Common myeloid progenitor, CD34-positive (primary cell): ENCODE results near the gene RBP4.
A peak's percentile ranks its signal among the peaks of the same experiment; 100 is the strongest.

Experiments used
- CTCF ChIA-PET: fragments of 350-600 bp; sonication (Branson Sonifier 250); formaldehyde crosslinking; loops from one replicate; lab custom pipeline; 2021; ENCODE audit warnings: antibody characterized with exemption; lab: Charles Lee
- POLR2A ChIA-PET: fragments of 350-600 bp; sonication (Branson Sonifier 250); formaldehyde crosslinking; loops from one replicate; lab custom pipeline; 2021; ENCODE audit warnings: antibody characterized with exemption; lab: Charles Lee
- DNase-seq, 3 donors: peaks; one replicate each; pipeline versions ENCODE4 v3.0.0 to v3.0.0-alpha.2; 2013
- H3K27ac ChIP-seq, 2 experiments: 1 replicate in 1 of 2; 2 replicates in 1 of 2; pipeline ENCODE4 v1.7.0; 2013; ENCODE audit warnings: inconsistent platforms in 2 of 2, low read length in 2 of 2, mild to moderate bottlenecking in 2 of 2, low read depth in 1 of 2, moderate library complexity in 1 of 2; ENCODE audit not compliant: severe bottlenecking in 2 of 2, insufficient read depth in 1 of 2, poor library complexity in 1 of 2
- H3K27me3 ChIP-seq, 5 experiments: replicated peaks in 2 of 5; 1 replicate in 3 of 5; 2 replicates in 2 of 5; pipeline versions ENCODE4 v1.6.1 to v1.7.0; 2013; ENCODE audit warnings: low read length in 4 of 5, mild to moderate bottlenecking in 2 of 5, moderate library complexity in 2 of 5, inconsistent platforms in 1 of 5; ENCODE audit not compliant: insufficient read depth in 5 of 5, control insufficient read depth in 4 of 5
- H3K36me3 ChIP-seq, 4 experiments: 1 replicate in 2 of 4; 2 replicates in 2 of 4; pipeline versions ENCODE4 v1.6.1 to v1.7.0; 2013; ENCODE audit warnings: low read length in 3 of 4, control low read depth in 1 of 4, mild to moderate bottlenecking in 1 of 4; ENCODE audit not compliant: control insufficient read depth in 4 of 4, insufficient read depth in 4 of 4
- H3K4me1 ChIP-seq, 4 experiments: 1 replicate in 3 of 4; 2 replicates in 1 of 4; pipeline versions ENCODE4 v1.6.1 to v1.7.1; 2013; ENCODE audit warnings: low read length in 3 of 4, mild to moderate bottlenecking in 3 of 4, control low read depth in 1 of 4, inconsistent platforms in 1 of 4, moderate library complexity in 1 of 4; ENCODE audit not compliant: control insufficient read depth in 4 of 4, insufficient read depth in 4 of 4; ENCODE audit errors: control extremely low read depth in 1 of 4
- H3K4me3 ChIP-seq, 7 experiments: 1 replicate in 4 of 7; 2 replicates in 3 of 7; pipeline versions ENCODE4 v1.5.1 to v1.7.0; 2013; ENCODE audit warnings: mild to moderate bottlenecking in 7 of 7, low read length in 6 of 7, moderate library complexity in 6 of 7, inconsistent platforms in 2 of 7, low read depth in 2 of 7, control low read depth in 1 of 7; ENCODE audit not compliant: insufficient read depth in 4 of 7, control insufficient read depth in 1 of 7; ENCODE audit errors: extremely low read depth in 1 of 7
- H3K9me3 ChIP-seq, 5 experiments: 1 replicate in 4 of 5; 2 replicates in 1 of 5; pipeline versions ENCODE4 v1.6.1 to v1.7.1; 2013; ENCODE audit warnings: low read length in 4 of 5, mild to moderate bottlenecking in 2 of 5, inconsistent platforms in 1 of 5, low read depth in 1 of 5, moderate library complexity in 1 of 5; ENCODE audit not compliant: control insufficient read depth in 4 of 5, insufficient read depth in 2 of 5; ENCODE audit errors: control extremely low read depth in 1 of 5
- whole genome bisulfite sequencing: methylation state at CpG from one replicate; pipeline ENCODE4 v1.1.5; 2013; ENCODE audit not compliant: insufficient coverage; 5-methylcytosine and 5-hydroxymethylcytosine counted together

Gene RBP4

DNA sequence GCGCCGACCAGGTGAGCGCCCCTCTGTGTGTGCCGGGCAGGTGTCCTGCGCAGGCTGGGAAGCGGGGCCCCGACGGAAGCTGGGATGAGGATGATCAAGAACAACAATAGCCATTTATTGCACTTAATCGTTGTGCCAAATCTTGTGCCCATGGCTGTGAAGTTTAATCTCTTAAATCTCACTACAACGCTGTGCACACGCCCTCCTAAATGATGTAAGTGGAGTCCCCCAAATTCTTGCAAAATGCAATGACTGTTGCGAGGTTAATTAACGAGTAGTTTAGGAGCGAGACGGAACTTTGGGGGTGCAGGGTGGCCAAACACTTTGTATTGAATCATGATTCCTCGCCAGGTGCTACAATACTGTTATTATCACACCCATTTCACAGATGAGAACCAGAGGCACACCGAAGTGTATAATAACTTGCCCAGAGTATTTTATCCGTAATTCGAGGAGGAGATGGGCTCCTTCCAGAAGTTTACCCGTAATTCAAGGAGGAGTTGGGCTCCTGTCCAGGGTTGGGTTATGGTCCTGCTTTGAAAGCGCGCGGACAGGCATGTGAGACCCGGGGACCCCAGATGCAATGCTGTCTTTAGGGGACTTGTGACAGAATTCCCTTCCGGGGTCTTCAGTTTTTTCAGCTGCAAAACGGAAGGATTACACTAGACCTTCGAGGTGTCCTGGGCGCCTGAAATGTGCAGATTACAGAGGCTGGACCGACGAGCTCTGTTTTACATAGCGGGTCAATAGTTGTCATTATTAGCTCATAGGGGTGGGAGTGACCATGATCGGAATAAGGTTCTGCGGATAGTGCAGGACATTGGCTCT lies 33.5 kb downstream of the RBP4 start:
- peaks cover 0 to 54% (median 29%) of the 10 kb centered on the region in 5 experiments for H3K27me3 ChIP-seq

DNA sequence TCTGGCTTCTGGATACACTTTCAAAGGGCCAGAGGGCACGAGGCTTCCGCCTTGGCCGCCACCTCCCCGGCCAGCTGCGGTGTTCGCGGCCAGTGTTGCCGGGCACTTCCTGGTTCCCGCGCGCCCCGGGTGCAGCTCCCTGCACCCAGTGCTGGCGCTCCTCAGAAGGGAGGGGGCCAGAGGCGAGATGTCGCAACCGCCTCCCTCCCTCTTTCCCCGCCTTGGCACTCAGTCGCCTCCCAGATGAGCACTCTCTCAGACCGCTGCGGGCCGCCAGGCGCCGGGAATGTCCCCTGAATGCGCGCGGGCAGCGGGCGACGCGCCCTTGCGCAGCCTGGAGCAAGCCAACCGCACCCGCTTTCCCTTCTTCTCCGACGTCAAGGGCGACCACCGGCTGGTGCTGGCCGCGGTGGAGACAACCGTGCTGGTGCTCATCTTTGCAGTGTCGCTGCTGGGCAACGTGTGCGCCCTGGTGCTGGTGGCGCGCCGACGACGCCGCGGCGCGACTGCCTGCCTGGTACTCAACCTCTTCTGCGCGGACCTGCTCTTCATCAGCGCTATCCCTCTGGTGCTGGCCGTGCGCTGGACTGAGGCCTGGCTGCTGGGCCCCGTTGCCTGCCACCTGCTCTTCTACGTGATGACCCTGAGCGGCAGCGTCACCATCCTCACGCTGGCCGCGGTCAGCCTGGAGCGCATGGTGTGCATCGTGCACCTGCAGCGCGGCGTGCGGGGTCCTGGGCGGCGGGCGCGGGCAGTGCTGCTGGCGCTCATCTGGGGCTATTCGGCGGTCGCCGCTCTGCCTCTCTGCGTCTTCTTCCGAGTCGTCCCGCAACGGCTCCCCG lies 34.4 kb downstream of the RBP4 start, which contains the start of gene FFAR4:
TSS of gene FFAR4 (plus strand) at position 231 of the 842 bp plus-strand sequence. CDS start at position 287, 56 bp downstream.
- peaks cover 0 to 54% (median 29%) of the 10 kb centered on the region in 5 experiments for H3K27me3 ChIP-seq
- H3K36me3 ChIP-seq, result no peaks in the 10 kb centered on the region

More for the DNA sequence above, 33.5 kb downstream of the RBP4 start:
- ChIA-PET POLR2A (no interaction called here), CTCF (interaction anchor here (0.8 to 1.1 kb wide), 4 partner anchors 11 to 111 kb away, joined by 3 to 5 read pairs (median 4); no protein-coding TSS in a partner anchor)
- no peak for DNase-seq
- peaks cover 0 to 31% (median 25%) of the 10 kb centered on the region in 4 experiments for H3K4me1 ChIP-seq
- WGBS, result 20% methylated on average over 25 of the region's 33 CpGs
- no peaks in the 10 kb centered on the region for H3K9me3 ChIP-seq
- H3K36me3 ChIP-seq, result no peaks in the 10 kb centered on the region
- H3K4me3 ChIP-seq, result peak overlapping the region in 4 of 7 experiments; percentile 33 to 69 (median 54)
- no peak overlapping the region for H3K27ac ChIP-seq

DNA sequence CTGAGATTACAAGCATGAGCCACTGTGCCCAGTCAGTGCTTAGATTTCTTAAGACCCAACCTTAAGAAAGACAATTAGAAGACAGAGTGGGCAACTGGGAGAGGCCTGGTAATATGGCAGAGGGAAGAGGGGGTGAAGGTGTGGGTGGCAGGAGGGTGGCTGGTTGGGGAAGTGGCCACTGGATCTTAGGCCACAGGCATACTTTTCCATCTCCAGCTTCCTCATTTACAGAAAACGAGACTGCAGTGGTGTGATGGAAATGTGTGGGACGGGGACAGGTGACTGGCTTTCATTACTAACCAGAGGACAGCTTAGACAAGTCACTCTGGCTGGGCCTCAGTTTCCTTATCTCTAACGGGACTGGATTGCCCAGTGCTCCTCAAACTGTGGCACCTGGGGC lies 35.6 kb downstream of the RBP4 start:
- Histone ChIP-seq H3K27ac (no peak overlapping the region), H3K9me3 (no peaks in the 10 kb centered on the region), H3K27me3 (peaks cover 0 to 53% (median 29%) of the 10 kb centered on the region in 5 experiments), H3K4me1 (peaks cover 0 to 23% (median 17%) of the 10 kb centered on the region in 4 experiments), H3K4me3 (no peak overlapping the region), H3K36me3 (no peaks in the 10 kb centered on the region)
- ChIA-PET POLR2A (no interaction called here), CTCF (interaction anchor here (1.5 kb wide), 1 partner anchor 11 kb away, joined by 6 read pairs; no protein-coding TSS in a partner anchor)
- 89% methylated on average over 2 of the region's 3 CpGs for WGBS
- peak in 1 of 3 donors; percentile 9 for DNase-seq

More for the DNA sequence above, 34.4 kb downstream of the RBP4 start, which contains the start of gene FFAR4:
- 2% methylated on average over 61 of the region's 85 CpGs for WGBS
- ChIA-PET CTCF (interaction anchor here (0.7 kb wide), 1 partner anchor 11 kb away, joined by 3 read pairs; no protein-coding TSS in a partner anchor), POLR2A (no interaction called here)
- DNase-seq, result peak in 2 of 3 donors; percentile 30 to 48
- Histone ChIP-seq H3K4me3 (peak within 1 kb of the TSS; percentile 23 to 69 (median 52)), H3K27ac (no peak within 1 kb of the TSS), H3K9me3 (no peaks in the 10 kb centered on the region), H3K4me1 (peaks cover 0 to 23% (median 17%) of the 10 kb centered on the region in 4 experiments)

DNA sequence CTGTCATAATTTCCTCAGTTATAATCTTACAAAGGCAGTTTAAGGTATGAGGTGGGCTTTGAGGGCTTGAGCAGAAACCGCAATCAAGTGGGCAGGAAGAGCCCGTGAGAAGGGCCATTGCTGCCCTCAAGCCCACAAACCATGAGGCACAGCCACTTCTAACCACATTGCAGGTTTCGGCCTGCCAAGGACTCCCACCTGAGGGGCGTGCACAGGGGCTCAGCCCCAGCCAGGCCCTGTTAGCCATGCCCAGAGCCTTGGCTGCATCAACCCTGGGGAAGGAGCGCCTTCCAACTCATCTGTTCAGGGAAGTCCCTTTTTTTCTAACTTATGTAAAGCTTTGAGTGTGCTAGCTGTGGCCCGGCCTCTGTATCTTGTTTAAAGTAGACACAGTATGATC lies 40.5 kb downstream of the RBP4 start:
- CTCF ChIA-PET, result interaction anchor here (0.9 to 1.0 kb wide), 2 partner anchors 118 to 119 kb away, joined by 3 to 7 read pairs; no protein-coding TSS in a partner anchor
- 86% methylated on average over 6 of the region's 6 CpGs for WGBS
- H3K4me3 ChIP-seq, result no peak overlapping the region

DNA sequence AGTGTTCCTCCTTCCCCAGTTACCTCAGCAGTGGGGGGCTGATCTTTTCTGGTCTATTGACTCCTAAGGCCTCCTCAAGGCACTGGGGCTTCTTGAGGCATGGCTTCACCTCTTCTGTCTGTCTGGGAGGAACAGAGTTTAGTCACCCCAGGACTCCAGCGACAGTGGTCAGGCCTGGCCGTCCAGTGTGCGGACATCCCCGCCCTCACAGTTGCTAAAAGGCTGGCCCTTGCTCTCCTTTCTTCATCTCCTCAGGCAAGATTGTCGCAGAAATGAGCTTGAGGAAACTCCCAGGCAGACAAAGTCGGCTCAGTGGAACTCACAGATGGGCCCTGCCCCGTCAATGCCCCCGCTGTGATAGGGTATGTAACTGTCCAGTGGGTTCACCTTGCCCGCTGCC lies 41.5 kb downstream of the RBP4 start:
- no peak for DNase-seq
- ChIA-PET CTCF (no interaction called here), POLR2A (no interaction called here)
- H3K36me3 ChIP-seq, result no peaks in the 10 kb centered on the region
- no peak overlapping the region for H3K27ac ChIP-seq
- H3K27me3 ChIP-seq, result peaks cover 0 to 2% (median under 1%) of the 10 kb centered on the region in 5 experiments
- peaks cover 0 to 5% (median 2%) of the 10 kb centered on the region in 4 experiments for H3K4me1 ChIP-seq
- WGBS, result 98% methylated on average over 9 of the region's 9 CpGs
- H3K4me3 ChIP-seq, result no peak overlapping the region
- peaks cover 0 to 1% (median 0%) of the 10 kb centered on the region in 5 experiments for H3K9me3 ChIP-seq

More for the DNA sequence above, 40.5 kb downstream of the RBP4 start:
- H3K9me3 ChIP-seq, result peaks cover 0 to 1% (median 0%) of the 10 kb centered on the region in 5 experiments
- no peak for DNase-seq
- POLR2A ChIA-PET, result no interaction called here
- H3K36me3 ChIP-seq, result no peaks in the 10 kb centered on the region
- H3K27me3 ChIP-seq, result peaks cover 0 to 9% (median 6%) of the 10 kb centered on the region in 5 experiments
- no peaks in the 10 kb centered on the region for H3K4me1 ChIP-seq
- H3K27ac ChIP-seq, result no peak overlapping the region

DNA sequence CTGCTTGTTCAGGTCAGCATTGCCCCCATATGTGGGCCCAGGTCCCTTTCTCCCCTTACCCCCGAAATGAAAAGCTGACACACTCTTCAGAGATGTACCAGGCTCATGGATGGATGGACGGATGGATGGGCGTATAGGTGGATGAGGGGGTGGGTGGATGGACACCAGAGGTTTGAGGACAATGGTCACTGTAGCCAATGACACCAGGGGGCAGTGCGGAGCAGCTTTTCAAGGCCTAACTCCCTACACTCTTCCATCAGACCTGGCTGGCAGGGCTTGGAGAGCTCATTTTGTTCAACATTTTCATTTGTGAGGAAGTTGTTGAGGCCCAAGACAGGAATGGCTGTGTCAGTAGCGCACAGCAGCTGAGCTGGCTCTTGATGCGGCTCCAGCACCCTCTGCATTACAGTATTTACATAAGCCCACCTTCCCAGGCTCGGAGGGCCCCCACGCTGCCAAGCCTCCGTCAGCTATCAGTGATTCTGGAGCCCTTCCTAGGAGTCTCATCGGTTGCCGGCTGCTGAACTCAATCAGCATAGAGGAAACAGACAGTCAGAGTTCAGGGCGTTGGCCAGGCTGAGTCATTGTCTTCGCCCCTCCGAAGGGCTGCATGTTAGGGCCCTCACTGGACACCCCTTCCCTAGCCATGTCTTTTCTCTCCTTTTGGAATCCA lies 46.1 kb downstream of the RBP4 start:
- Histone ChIP-seq H3K4me3 (peak overlapping the region in 4 of 7 experiments; percentile 9 to 72 (median 51)), H3K9me3 (peaks cover 0 to 1% (median 0%) of the 10 kb centered on the region in 5 experiments), H3K36me3 (no peaks in the 10 kb centered on the region), H3K27ac (no peak overlapping the region), H3K4me1 (peaks cover 0 to 5% (median 2%) of the 10 kb centered on the region in 4 experiments), H3K27me3 (no peaks in the 10 kb centered on the region)
- ChIA-PET CTCF (interaction anchor here (0.6 to 10.4 kb wide), 28 partner anchors 9 to 1530 kb away, joined by 3 to 184 read pairs (median 5); no protein-coding TSS in a partner anchor), POLR2A (no interaction called here)
- DNase-seq, result peak; percentile 80 to 90 (median 87)
- WGBS, result 4% methylated on average over 10 of the region's 14 CpGs
